ENCODE data around the gene LGALS3. TPM values are rescaled to one million over a fixed set of nuclear protein-coding genes. Genes with fewer than 3 reads are reported as not detected.

Gene LGALS3
- total RNA-seq, 1 donor from 2014 or later, result 194 TPM

DNA sequence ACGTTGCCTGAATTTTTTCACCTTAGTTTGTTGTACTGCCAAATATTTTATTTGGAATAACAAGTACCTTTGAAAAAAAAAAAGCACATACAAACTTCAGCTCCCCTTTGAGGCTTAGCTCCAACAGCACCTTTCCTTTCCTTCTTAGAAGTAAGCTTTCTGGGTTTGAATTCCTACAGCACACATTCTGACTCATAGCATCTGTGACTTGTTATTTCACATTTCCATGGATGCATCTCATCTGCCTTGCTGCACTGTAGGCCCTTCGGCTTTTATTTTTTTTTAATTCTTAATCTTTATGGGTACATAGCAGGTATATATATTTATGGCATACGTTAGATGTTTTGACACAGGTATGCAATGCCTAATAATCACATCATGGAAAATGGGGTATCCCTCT is 7.2 kb downstream of the LGALS3 start:
- no peaks in the 10 kb centered on the region for H3K27me3 ChIP-seq (ENCODE audit: low read depth)
- intact Hi-C loops (cut with micrococcal nuclease), result no loop called here
- peaks cover 42% of the 10 kb centered on the region for H3K36me3 ChIP-seq
- no peak for DNase-seq
- peak overlapping the region; percentile 86 for H3K27ac ChIP-seq (replicated peaks)
- peak overlapping the region; percentile 50 for H3K4me3 ChIP-seq
- H3K4me1 ChIP-seq, result peaks cover 88% of the 10 kb centered on the region
- TF ChIP-seq, protein P1, sequence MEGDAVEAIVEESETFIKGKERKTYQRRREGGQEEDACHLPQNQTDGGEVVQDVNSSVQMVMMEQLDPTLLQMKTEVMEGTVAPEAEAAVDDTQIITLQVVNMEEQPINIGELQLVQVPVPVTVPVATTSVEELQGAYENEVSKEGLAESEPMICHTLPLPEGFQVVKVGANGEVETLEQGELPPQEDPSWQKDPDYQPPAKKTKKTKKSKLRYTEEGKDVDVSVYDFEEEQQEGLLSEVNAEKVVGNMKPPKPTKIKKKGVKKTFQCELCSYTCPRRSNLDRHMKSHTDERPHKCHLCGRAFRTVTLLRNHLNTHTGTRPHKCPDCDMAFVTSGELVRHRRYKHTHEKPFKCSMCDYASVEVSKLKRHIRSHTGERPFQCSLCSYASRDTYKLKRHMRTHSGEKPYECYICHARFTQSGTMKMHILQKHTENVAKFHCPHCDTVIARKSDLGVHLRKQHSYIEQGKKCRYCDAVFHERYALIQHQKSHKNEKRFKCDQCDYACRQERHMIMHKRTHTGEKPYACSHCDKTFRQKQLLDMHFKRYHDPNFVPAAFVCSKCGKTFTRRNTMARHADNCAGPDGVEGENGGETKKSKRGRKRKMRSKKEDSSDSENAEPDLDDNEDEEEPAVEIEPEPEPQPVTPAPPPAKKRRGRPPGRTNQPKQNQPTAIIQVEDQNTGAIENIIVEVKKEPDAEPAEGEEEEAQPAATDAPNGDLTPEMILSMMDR (IDR thresholded peaks at IDR 0.05; ENCODE audit: borderline replicate concordance), result no peak
- H3K9me3 ChIP-seq (replicated peaks), result no peaks in the 10 kb centered on the region

DNA sequence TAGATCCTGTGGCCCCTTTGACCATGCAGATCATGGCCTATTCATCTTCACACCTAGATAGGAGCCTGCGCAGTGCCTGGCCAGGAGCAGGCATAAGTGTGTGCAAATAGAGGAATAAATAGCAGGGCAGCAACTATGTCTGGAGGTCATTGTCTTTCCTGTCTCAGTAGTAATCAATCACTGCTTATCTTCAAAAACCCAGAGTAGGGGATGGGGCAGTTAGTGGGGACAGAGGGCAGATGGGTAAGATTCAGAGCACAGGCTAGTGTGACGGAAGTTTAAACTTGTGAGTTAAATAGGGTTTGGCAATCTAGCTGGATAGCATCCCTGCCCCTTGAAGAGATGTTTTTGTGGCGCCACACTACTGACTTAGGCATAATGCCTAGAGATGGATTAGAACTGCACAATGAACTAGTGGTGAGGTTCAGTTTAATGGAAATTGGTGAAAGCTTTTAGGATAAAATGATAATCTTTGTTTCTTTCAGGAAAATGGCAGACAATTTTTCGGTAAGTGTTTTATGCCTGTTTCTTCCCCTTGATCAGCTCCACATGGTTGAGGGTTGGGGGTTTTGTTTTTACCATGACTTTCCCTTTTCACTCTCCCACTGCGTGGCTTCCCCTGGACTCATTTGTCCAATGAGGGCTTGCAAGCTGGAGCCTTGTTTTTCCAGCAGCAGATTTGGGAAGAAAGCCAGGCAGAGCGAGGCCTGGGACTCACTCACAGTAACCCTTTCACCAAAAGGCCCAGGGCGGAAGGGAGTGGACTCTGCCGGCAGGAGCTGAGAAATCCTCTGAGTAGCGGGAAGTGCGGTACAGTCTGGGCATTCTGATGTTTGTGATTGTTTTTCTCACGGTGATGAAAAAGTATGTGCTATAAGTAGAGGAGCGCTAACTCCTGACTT is 8.1 kb downstream of the LGALS3 start:
- intact Hi-C loops (cut with micrococcal nuclease), result no loop called here
- Histone ChIP-seq H3K4me3 (peak overlapping the region; percentile 50), H3K4me1 (peaks cover 79% of the 10 kb centered on the region), H3K36me3 (peaks cover 51% of the 10 kb centered on the region), H3K27ac (replicated peaks) (peak overlapping the region; percentile 86), H3K27me3 (ENCODE audit: low read depth) (no peaks in the 10 kb centered on the region), H3K9me3 (replicated peaks) (no peaks in the 10 kb centered on the region)
- DNase-seq, result peak; percentile 82
- TF ChIP-seq, protein P1 (IDR thresholded peaks at IDR 0.05; ENCODE audit: borderline replicate concordance), result peak; percentile 19

DNA sequence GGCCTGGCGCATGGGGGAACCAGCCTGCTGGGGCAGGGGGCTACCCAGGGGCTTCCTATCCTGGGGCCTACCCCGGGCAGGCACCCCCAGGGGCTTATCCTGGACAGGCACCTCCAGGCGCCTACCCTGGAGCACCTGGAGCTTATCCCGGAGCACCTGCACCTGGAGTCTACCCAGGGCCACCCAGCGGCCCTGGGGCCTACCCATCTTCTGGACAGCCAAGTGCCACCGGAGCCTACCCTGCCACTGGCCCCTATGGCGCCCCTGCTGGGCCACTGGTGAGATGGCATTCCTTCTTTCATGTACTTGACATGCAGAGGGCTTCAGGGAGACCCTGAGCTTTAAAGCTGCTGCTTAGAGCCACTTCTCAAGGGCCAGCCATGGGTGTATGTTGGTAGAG is 9.0 kb downstream of the LGALS3 start:
- intact Hi-C loops (cut with micrococcal nuclease), result no loop called here
- Histone ChIP-seq H3K4me3 (peak overlapping the region; percentile 50), H3K4me1 (peaks cover 69% of the 10 kb centered on the region), H3K9me3 (replicated peaks) (no peaks in the 10 kb centered on the region), H3K27me3 (ENCODE audit: low read depth) (no peaks in the 10 kb centered on the region), H3K36me3 (peaks cover 55% of the 10 kb centered on the region), H3K27ac (replicated peaks) (peak overlapping the region; percentile 86)
- DNase-seq, result no peak
- TF ChIP-seq, protein P1 (IDR thresholded peaks at IDR 0.05; ENCODE audit: borderline replicate concordance), result peak; percentile 16

DNA sequence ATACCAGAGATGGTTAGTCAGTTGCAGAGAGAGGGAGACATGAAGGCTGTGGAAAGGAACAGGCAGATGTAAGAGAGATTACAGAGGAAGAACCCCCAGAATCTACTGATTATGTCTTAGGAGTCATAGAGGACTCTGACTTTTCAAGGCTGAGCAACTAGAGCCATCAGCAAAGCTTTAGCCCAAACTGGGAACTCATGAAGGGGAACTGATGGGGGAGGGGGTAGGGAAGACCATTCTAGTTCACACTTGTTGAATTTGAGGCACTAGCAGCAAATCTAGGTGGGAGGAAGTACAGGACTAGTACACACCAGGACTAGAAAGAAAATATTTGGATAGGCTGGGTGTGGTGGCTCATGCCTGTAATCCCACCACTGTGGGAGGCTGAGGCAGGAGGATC is 10.1 kb downstream of the LGALS3 start:
- TF ChIP-seq, protein P1 (IDR thresholded peaks at IDR 0.05; ENCODE audit: borderline replicate concordance), result no peak
- H3K9me3 ChIP-seq (replicated peaks), result no peaks in the 10 kb centered on the region
- no peak overlapping the region for H3K4me3 ChIP-seq
- H3K27me3 ChIP-seq (ENCODE audit: low read depth), result no peaks in the 10 kb centered on the region
- peak overlapping the region; percentile 86 for H3K27ac ChIP-seq (replicated peaks)
- H3K36me3 ChIP-seq, result peaks cover 64% of the 10 kb centered on the region
- intact Hi-C loops (cut with micrococcal nuclease), result no loop called here
- peaks cover 59% of the 10 kb centered on the region for H3K4me1 ChIP-seq
- DNase-seq, result no peak

DNA sequence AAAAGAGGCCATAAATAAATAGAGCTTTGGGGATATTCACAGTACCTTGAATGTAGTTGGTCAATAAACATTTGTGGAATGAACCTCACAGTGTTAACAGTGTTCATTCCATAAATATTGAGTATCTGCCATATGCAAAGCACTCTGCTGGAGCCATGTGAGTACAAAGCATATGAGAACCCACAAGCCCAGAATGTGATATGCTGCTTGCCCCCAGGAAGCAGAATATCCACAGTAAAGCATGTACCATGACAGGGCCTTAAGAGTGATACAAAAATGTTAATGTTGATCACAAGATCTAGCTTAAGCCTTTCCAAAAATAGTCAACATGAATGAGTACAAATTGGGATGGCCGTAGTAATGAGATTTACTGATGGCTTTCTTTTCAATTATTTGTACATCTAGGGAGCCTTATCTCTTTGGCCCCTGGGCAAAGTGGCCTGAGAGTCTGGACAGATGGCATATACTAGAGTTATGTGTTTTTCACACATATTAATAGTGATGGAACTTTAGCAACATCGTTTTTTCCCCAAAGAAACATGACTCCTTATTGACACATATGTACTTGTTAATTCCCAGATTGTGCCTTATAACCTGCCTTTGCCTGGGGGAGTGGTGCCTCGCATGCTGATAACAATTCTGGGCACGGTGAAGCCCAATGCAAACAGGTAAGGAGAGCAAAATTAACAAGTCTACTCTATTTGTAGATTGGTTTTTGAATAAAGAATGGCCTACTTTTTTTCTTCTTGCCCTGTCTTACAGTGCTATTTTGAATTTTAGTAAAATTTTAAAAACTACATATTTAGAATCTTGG is 10.9 kb downstream of the LGALS3 start:
- peak overlapping the region; percentile 86 for H3K27ac ChIP-seq (replicated peaks)
- H3K9me3 ChIP-seq (replicated peaks), result no peaks in the 10 kb centered on the region
- H3K4me1 ChIP-seq, result peaks cover 51% of the 10 kb centered on the region
- H3K36me3 ChIP-seq, result peaks cover 71% of the 10 kb centered on the region
- H3K27me3 ChIP-seq (ENCODE audit: low read depth), result no peaks in the 10 kb centered on the region
- intact Hi-C loops (cut with micrococcal nuclease), result no loop called here
- no peak for DNase-seq
- TF ChIP-seq, protein P1 (IDR thresholded peaks at IDR 0.05; ENCODE audit: borderline replicate concordance), result no peak
- H3K4me3 ChIP-seq, result no peak overlapping the region
